SH-SY5Y (cell line): ENCODE results near the gene SMARCC1.

Experiments used
- GATA2 ChIP-seq: IDR thresholded peaks from 2 replicates; pipeline ENCODE4 v1.6.1; 2011; ENCODE audit warnings: mild to moderate bottlenecking, low read depth, low read length
- GATA3 ChIP-seq: IDR thresholded peaks from 2 replicates; pipeline ENCODE4 v1.6.1; 2011; ENCODE audit warnings: low read depth, mild to moderate bottlenecking, low read length, moderate library complexity

DNA sequence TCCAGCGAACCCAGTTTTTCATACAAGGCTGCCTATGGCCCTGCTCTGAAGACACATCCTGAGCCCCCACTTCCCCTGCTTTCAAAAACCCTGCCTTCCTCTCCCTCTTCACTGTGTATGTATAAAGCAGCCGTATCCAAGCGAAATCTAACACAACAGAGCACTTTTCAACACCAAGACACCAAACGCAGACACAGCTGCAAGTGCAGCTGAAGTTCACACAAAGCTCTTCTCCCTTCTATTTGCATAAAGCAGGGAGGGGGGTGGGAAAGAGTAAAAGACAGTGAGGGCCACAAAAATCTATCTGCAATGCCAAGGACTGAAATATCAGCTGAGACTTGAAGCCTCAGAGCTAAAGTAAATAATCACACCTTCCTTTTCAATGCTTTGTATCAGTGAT is 168.0 kb downstream of the SMARCC1 start:
- TF ChIP-seq GATA3 (no peak), GATA2 (no peak)
